Panc1 (cell line): Measurements from ENCODE around the gene CDKN3. TPM values are rescaled to one million over a fixed set of nuclear protein-coding genes. Genes with fewer than 3 reads are reported as not detected.

Source experiments
- ATAC-seq: fragments of 200-7000 bp; cut with Tn5 transposase; 2 replicates; pipeline ENCODE4 v1.9.1; 2020; ENCODE audit warnings: mild to moderate bottlenecking, moderate library complexity
- BruUV-seq: library from RNA; stranded (reverse); fragments of 400-500 nt; replicated peaks from 2 replicates; lab custom pipeline; 2021; lab: Mats Ljungman, UMichigan
- CTCF ChIA-PET: fragments of 300-600 bp; sonication (Branson Sonifier 250); formaldehyde crosslinking; loops from one replicate; lab custom pipeline; 2022; ENCODE audit warnings: antibody characterized with exemption; lab: Charles Lee
- POLR2A ChIA-PET: fragments of 300-600 bp; sonication (Branson Sonifier 250); formaldehyde crosslinking; loops from one replicate; lab custom pipeline; 2022; ENCODE audit warnings: antibody characterized with exemption; lab: Charles Lee
- DNase-seq: peaks from one replicate; pipeline ENCODE4 v3.0.0-alpha.2; 2010; ENCODE audit warnings: low read depth, low spot score
- H3K27ac ChIP-seq: 2 replicates; pipeline ENCODE4 v1.5.1; 2011; ENCODE audit warnings: mild to moderate bottlenecking, low read length, inconsistent platforms
- H3K27me3 ChIP-seq: fragments of 200-500 bp; sonication (Bioruptor generic); 2 replicates; pipeline ENCODE4 v1.6.0; 2014; ENCODE audit warnings: low read length, inconsistent platforms; ENCODE audit not compliant: control insufficient read depth, insufficient read depth
- H3K36me3 ChIP-seq: fragments of 200-500 bp; sonication (Bioruptor generic); 2 replicates; pipeline ENCODE4 v1.5.1; 2014; ENCODE audit warnings: inconsistent platforms, mild to moderate bottlenecking, low read length, moderate library complexity; ENCODE audit not compliant: control insufficient read depth, insufficient read depth
- H3K4me1 ChIP-seq: 2 replicates; pipeline ENCODE4 v1.5.1; 2011; ENCODE audit warnings: inconsistent platforms, mild to moderate bottlenecking, low read length, moderate library complexity; ENCODE audit not compliant: control insufficient read depth, insufficient read depth
- H3K4me3 ChIP-seq, 2 experiments: 2 replicates each; pipeline ENCODE4 v1.5.1; 2011 to 2012; ENCODE audit warnings: low read depth in 2 of 2, low read length in 2 of 2, mild to moderate bottlenecking in 2 of 2, inconsistent platforms in 1 of 2, moderate library complexity in 1 of 2
- H3K9me3 ChIP-seq: fragments of 200-500 bp; sonication (Bioruptor generic); 2 replicates; pipeline ENCODE4 v1.5.1; 2014; ENCODE audit warnings: low read depth, mild to moderate bottlenecking, inconsistent platforms, low read length, moderate library complexity; ENCODE audit not compliant: control insufficient read depth, insufficient read depth
- POLR2AphosphoS5 ChIP-seq: IDR thresholded peaks from 2 replicates; pipeline ENCODE4 v1.6.1; 2012; ENCODE audit warnings: mild to moderate bottlenecking, low read depth, low read length, moderate library complexity
- SIN3A ChIP-seq: IDR thresholded peaks from 2 replicates; pipeline ENCODE4 v1.6.1; 2012; ENCODE audit warnings: low read depth, mild to moderate bottlenecking, low read length, moderate library complexity, borderline replicate concordance; ENCODE audit not compliant: insufficient read depth
- TCF7L2 ChIP-seq: IDR thresholded peaks from 2 replicates; pipeline ENCODE4 v1.6.1; 2011; ENCODE audit warnings: mild to moderate bottlenecking, low read depth, low read length, inconsistent platforms
- in situ Hi-C: cut with HindIII; loops from 2 replicates; pipeline ENCODE4 v1.10.0; 2016; ENCODE audit warnings: low sequenced_read_pairs, low pct_unique_long_range_greater_than_20kb
- intact Hi-C: fragments of 100-400 bp; cut with micrococcal nuclease; formaldehyde crosslinking; loops from one replicate; pipeline ENCODE4 v1.10.0; 2022; ENCODE audit not compliant: unreplicated experiment
- total RNA-seq: library from RNA; stranded (reverse); gene quantifications from one replicate; pipeline ENCODE4 v1.2.1, GENCODE V29; 2021; ENCODE audit not compliant: unreplicated experiment
- TF ChIP-seq, protein P1 (sequence below): fragments of 450-650 bp; IDR thresholded peaks from 2 replicates; pipeline ENCODE4 v1.5.1; 2017; ENCODE audit warnings: mild to moderate bottlenecking
- TF ChIP-seq, protein P2 (sequence below), 2 experiments: IDR thresholded peaks; 2 replicates each; pipeline ENCODE4 v1.6.1; 2011 to 2012; ENCODE audit warnings: low read depth in 2 of 2, control low read depth in 1 of 2, low read length in 1 of 2, mild to moderate bottlenecking in 1 of 2, moderate library complexity in 1 of 2; ENCODE audit not compliant: insufficient read depth in 1 of 2

The CDKN3 gene
- total RNA-seq, 1 experiment from 2014 or later = 36.1 TPM

DNA sequence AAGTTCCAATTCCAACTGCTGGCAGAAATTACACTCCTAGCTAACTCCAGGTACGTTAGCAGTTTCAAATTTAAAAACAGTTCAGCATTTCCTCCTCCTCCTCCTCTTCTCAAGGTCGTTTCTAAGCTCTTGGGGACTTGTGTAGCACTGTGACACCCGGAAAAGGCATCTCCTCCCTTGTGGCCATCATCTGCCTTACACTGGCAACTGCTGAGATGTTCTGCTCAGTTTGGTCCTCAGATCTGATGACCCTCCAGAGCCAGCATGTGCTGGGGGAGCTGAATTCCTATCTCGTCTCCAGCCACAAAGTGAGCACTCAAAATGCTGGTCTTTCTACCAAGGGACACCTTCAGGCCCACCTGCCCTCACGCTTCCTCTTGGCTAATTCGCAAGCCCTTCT lies 43.5 kb upstream of the CDKN3 start:
- Histone ChIP-seq H3K27me3 (no peaks in the 10 kb centered on the region), H3K27ac (no peak overlapping the region), H3K4me1 (no peaks in the 10 kb centered on the region), H3K9me3 (no peaks in the 10 kb centered on the region), H3K36me3 (no peaks in the 10 kb centered on the region), H3K4me3 (no peak overlapping the region)
- ChIA-PET CTCF (no interaction called here), POLR2A (no interaction called here)
- BruUV-seq = no TSS peak
- intact Hi-C loops (no loop called here), in situ Hi-C loops (no loop called here)
- DNase-seq (no peak), ATAC-seq (no peak)
- TF ChIP-seq SIN3A (no peak), POLR2AphosphoS5 (no peak), TCF7L2 (no peak)
- TF ChIP-seq, protein P1, sequence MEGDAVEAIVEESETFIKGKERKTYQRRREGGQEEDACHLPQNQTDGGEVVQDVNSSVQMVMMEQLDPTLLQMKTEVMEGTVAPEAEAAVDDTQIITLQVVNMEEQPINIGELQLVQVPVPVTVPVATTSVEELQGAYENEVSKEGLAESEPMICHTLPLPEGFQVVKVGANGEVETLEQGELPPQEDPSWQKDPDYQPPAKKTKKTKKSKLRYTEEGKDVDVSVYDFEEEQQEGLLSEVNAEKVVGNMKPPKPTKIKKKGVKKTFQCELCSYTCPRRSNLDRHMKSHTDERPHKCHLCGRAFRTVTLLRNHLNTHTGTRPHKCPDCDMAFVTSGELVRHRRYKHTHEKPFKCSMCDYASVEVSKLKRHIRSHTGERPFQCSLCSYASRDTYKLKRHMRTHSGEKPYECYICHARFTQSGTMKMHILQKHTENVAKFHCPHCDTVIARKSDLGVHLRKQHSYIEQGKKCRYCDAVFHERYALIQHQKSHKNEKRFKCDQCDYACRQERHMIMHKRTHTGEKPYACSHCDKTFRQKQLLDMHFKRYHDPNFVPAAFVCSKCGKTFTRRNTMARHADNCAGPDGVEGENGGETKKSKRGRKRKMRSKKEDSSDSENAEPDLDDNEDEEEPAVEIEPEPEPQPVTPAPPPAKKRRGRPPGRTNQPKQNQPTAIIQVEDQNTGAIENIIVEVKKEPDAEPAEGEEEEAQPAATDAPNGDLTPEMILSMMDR = no peak
- TF ChIP-seq, protein P2, sequence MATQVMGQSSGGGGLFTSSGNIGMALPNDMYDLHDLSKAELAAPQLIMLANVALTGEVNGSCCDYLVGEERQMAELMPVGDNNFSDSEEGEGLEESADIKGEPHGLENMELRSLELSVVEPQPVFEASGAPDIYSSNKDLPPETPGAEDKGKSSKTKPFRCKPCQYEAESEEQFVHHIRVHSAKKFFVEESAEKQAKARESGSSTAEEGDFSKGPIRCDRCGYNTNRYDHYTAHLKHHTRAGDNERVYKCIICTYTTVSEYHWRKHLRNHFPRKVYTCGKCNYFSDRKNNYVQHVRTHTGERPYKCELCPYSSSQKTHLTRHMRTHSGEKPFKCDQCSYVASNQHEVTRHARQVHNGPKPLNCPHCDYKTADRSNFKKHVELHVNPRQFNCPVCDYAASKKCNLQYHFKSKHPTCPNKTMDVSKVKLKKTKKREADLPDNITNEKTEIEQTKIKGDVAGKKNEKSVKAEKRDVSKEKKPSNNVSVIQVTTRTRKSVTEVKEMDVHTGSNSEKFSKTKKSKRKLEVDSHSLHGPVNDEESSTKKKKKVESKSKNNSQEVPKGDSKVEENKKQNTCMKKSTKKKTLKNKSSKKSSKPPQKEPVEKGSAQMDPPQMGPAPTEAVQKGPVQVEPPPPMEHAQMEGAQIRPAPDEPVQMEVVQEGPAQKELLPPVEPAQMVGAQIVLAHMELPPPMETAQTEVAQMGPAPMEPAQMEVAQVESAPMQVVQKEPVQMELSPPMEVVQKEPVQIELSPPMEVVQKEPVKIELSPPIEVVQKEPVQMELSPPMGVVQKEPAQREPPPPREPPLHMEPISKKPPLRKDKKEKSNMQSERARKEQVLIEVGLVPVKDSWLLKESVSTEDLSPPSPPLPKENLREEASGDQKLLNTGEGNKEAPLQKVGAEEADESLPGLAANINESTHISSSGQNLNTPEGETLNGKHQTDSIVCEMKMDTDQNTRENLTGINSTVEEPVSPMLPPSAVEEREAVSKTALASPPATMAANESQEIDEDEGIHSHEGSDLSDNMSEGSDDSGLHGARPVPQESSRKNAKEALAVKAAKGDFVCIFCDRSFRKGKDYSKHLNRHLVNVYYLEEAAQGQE (IDR thresholded peaks at IDR 0.05; ENCODE audit: insufficient read depth in 1 of 2, low read depth in 2 of 2, low read length in 1 of 2) = no peak

DNA sequence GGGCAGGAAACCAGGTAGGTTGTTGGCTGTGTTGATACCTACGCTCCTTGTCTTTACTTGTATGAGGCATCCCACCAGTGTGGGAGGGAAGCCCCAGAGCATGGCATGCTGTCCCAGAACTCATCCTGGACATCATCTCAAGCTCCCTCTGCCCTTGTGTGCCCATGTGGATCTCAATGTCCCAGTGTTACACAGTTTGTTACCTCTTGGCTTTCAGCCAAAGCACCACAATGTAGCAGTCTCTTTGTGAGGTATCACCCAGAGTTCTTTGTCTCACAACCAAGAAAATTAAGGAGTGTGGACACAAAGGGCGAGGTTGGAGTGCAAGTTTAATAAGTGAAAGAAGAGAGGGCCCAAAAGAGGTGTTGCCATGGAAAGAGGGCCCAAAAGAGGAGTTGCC lies 43.1 kb upstream of the CDKN3 start:
- H3K9me3 ChIP-seq = no peaks in the 10 kb centered on the region
- H3K4me1 ChIP-seq = no peaks in the 10 kb centered on the region
- DNase-seq (no peak), ATAC-seq (no peak)
- intact Hi-C loops = no loop called here
- no peak overlapping the region for H3K4me3 ChIP-seq
- no peaks in the 10 kb centered on the region for H3K36me3 ChIP-seq
- no peak overlapping the region for H3K27ac ChIP-seq
- TF ChIP-seq, protein P2 (IDR thresholded peaks at IDR 0.05; ENCODE audit: insufficient read depth in 1 of 2, low read depth in 2 of 2, low read length in 1 of 2) = no peak
- no peak for TF ChIP-seq SIN3A
- TF ChIP-seq POLR2AphosphoS5 = no peak
- in situ Hi-C loops = no loop called here
- H3K27me3 ChIP-seq = no peaks in the 10 kb centered on the region
- BruUV-seq = no TSS peak
- ChIA-PET CTCF (interaction anchor here (0.6 kb wide), 1 partner anchor 807 kb away, joined by 3 read pairs; no protein-coding TSS in a partner anchor), POLR2A (no interaction called here)
